T-helper 9 cell (primary cell): ENCODE data around the gene CSF2.

Experiments
- DNase-seq: peaks from one replicate; pipeline ENCODE4 v3.0.0-alpha.2; 2020
- total RNA-seq, 2 donors: gene quantifications; one replicate each; lab custom pipeline; 2026; lab: John Stamatoyannopoulos, UW

Gene CSF2
- total RNA-seq, result 0 to 0.14 reads per million in 2 donors

- DNase-seq, result no peak
Observed at GRCh38 chr5:132073231-132074013, at the start of gene CSF2. TSS of gene CSF2 (plus strand) at chr5:132073789. CDS start at chr5:132073824, 35 bp downstream.

GRCh38 chr5:132024117-132024435 is 49.5 kb upstream of the CSF2 start:
- no peak for DNase-seq

DNA sequence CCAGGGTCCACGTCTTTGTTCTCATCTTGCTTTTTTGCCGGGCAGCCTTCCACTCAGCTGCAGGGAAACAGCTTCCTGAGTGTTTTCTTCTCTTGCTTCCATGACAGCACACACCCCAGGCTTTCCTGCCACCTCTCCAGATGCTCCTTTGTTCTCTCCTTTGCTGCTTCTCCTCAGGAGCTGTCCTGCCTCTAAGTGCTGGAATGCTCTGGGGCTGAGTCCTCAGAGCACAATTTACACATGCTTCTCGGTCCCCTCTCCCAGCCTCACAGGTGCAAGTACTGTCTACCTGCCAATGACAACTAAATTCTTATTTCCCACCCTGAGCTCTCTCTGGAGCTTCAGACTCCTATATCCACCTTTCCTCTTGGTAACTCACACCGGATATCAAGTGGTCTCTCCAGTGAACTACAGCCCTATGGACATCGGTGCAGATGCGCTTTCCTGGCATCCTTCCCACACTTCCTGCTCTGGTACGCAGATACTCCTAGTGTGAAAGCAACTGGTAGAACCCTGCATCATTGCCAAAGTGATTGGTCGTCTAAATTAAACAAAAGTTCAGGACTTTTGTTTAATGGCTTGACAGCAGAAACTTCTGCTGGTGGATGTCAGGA is 48.7 kb upstream of the CSF2 start:
- no peak for DNase-seq

DNA sequence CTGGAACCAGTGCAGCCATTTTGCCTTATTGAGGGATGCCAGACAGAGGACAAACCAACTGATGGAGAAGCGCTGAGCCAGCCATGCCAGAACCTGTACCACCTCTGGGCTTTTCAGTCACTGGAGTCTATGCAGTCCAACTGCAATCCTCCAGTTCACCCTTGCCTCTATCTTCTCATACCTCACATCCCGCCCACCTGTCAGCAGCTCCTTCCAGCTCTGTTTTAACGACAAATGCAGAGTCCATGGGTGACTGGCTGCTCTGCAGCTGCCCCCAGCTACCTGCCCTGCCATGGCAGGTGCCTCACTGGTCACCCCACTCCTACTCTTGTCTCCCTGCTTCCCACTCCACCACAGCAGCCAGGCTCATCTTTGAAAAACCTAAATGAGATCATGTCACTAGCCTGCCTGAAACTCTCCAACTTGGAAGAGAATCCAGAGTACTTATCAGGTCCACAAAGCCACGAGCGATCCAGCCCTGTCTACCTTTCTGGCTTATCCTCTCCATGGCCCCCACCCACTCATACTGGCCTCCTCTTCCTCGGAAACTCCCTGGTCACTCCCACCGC is 48.1 kb upstream of the CSF2 start:
- DNase-seq, result no peak

DNA sequence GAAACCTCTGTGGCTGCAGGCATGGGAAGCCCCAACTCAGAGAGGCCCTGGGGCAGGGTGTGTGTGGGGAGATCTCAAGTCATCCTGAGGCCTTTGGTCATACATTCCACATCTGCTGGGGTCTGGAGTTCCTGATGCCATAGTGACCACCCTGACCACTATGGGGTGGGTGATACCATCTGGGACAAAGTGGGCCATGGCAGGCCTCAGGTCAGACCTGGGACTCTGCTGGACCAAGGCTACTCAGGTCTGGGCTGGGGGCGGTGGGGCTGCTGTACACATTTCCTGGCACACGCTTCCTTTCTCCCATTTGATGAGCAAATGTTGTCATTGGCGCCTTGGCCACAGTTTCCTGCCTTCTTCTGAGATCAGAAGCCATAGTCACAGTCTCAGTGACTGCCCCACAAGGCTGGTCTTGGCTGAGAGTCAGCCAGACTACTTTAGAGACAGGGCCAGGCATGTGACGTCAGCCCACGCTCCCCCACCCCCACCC is 47.0 kb upstream of the CSF2 start:
- DNase-seq, result peak; percentile 41

GRCh38 chr5:132027027-132027426 is 46.6 kb upstream of the CSF2 start:
- no peak for DNase-seq

DNA sequence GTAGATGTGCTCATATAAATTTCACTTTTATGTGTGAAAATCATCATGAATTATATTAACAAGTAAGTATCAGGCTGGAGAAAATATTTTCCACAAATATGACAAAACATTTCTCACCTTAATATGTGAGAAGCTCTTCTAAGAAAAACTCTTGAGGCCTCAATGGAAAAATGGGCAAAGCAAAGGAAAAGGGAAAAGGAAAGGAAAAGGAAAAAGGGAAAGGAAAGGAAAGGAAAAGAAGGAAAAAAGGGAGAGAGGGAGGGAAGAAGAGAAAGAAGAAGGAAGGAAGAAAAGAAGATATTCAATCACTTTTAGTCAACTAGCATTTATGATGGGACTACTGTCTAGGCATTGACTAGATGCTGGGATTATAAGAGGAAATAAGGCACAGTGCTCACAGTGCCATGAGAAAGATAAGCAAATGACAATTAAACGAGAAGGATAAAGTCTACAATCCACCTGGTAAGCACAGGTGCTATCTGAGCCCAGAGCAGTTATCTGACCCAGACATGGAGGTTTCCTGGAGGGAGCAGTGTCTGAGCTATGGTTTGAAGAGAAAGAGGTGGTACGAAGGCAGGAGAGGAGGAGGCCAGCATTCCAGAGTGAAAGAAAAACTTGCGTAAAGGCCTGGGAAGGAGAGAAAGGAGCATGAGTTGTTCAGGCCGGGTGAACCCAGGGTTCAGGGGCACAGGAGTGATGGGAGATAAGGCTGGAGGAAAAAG is 43.8 kb upstream of the CSF2 start:
- no peak for DNase-seq

- DNase-seq, result no peak
Observed at GRCh38 chr5:132030610-132031009, 43.0 kb upstream of the CSF2 start.

DNA sequence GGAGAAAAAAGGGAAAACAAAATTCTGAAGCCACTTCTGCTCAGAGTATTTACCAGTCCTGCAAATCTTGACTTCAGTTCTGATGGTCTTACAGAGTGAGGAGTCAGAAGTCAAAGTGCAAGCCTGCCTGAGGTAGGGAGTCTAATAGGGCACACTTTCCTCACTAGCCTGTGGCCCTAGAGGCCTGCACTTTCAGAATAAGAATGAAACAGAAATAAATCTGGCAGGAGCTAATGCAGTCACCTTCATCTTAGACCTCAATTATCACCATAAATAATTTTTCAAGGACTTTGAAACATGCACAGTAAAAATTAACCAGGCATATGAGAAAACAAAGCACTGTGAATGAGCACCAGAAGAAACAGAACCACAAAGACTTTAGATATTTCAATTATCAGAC is 41.4 kb upstream of the CSF2 start:
- DNase-seq, result no peak

DNA sequence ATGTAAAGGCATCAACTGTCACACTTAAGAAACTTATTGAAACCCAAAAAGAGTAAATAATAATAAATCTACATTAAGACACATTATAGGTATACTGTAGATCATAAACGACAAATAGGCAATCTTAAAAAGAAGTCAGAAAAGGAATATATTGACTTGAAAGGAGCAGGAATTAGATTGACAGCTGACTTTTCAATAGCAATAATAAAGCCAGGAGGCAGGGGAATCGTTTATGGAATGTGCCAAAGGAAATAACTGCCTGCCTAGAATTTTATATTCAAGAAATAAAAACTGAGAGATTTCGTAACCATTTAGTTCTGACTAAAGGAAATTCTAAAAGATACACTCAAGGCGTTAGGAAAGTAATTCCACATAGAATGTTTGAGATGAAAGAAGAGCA is 40.5 kb upstream of the CSF2 start:
- DNase-seq, result no peak

GRCh38 chr5:132037353-132037752 is 36.2 kb upstream of the CSF2 start:
- DNase-seq, result no peak

- DNase-seq, result no peak
Observed at GRCh38 chr5:132044207-132044606, 29.4 kb upstream of the CSF2 start.

DNA sequence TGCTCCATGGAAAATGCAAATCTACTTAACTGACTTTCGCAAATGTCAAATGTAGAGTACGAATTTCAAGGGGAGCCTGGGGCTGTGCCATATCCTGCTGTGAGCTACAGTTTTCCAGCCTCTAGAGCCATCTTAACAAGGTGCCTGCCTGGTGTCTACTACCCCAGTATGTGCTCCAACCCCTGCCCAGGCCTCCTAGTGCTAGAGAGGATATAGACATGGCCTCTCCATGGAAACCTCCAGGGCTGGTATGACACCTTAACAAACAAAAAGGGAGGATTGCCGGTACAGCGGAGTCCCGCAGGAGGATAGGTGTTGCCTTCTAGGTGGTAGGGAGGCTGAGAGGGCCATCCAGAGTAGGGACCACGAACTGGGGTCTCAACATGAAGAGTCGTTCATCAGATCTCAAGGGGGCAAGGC is 26.7 kb upstream of the CSF2 start:
- DNase-seq, result no peak

- no peak for DNase-seq
Observed at GRCh38 chr5:132049093-132049492, 24.5 kb upstream of the CSF2 start.

DNA sequence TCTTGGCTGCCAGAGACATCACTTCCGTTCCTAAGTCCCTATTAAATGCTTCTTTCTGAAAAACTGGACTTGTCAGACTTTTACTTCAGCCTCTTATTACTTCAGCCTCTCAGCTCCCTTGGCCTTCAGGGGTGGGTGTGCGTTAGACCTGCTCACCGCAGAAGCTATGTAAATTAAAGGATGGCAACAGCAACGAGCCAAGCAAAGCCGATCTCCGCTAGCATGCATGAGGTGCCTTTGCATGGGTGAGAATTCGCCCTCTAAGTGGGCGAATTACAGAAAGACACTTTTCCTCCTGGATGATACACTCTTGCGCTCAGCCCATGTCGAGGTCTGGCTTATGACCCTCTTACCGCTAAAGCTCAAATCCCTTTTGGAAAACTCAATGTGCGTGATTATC is 24.0 kb upstream of the CSF2 start:
- no peak for DNase-seq

DNA sequence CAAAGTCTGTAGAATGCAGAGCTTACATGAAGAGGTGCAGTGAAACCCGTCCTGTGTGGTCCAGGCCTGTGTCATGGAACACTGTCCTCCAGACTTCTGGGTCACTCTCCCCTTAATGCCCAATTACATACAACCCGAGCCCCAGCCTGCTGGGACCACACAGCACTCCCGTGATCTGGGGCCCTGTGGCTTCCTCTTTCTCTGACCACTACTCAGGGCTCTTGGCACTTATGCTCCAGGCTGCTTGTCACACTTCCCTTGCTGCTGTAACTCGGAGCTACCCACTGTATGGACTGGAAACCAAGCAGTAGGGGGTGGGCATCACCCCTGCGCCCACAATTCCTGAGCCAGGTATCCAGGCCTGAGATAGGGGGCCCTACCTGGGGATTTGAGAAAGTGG is 23.5 kb upstream of the CSF2 start:
- no peak for DNase-seq

- no peak for DNase-seq
Observed at GRCh38 chr5:132050661-132051552, 22.7 kb upstream of the CSF2 start.

GRCh38 chr5:132052520-132052919 is 21.1 kb upstream of the CSF2 start:
- no peak for DNase-seq

DNA sequence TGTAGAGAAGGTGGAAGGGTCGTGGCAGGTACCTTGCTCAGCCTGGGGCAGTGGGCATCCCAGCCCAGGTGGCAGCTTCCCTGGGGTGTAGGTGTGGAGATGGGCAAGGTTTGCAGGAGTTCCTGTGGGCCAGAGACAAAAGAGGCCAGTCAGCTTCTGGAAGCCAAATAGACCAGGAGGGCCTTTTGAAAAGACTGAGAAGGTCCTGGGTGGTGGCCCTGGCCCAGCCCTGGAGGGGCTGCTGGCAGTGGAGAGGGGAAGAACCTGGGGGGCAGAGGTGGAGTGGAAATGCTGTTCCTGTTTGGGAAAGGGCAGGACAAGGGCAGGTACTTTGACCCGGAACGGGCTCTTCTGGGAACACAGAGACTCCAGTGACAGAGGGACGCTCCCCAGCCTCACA is 20.1 kb upstream of the CSF2 start:
- no peak for DNase-seq

- no peak for DNase-seq
Observed at GRCh38 chr5:132054031-132054696, 19.4 kb upstream of the CSF2 start.

GRCh38 chr5:132054697-132055440 is 18.7 kb upstream of the CSF2 start:
- no peak for DNase-seq
